ENCODE results near the gene CXXC5.
"Not testable (repeated sequence)": the region's sequence is repeated elsewhere in the genome, so short reads cannot be mapped to it uniquely, and the experiment has no call there.

DNA sequence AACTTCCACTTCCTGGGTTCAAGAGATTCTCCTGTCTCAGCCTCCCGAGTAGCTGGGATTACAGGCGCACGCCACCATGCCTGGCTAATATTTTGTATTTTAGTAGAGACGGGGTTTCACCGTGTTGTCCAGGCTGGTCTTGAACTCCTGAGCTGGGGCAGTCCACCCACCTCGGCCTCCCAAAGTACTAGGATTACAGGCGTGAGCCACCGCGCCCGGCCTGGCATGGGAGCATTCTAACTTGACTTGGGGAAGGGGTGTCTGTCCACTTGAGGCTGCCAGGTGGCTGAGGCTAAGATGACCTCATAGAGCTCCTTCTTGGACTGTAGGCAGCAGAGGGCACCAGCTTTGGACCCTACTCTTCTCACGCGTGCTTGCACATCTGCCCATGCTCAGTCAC, 65.7 kb downstream of the CXXC5 start:
- TF ChIP-seq, protein P1, sequence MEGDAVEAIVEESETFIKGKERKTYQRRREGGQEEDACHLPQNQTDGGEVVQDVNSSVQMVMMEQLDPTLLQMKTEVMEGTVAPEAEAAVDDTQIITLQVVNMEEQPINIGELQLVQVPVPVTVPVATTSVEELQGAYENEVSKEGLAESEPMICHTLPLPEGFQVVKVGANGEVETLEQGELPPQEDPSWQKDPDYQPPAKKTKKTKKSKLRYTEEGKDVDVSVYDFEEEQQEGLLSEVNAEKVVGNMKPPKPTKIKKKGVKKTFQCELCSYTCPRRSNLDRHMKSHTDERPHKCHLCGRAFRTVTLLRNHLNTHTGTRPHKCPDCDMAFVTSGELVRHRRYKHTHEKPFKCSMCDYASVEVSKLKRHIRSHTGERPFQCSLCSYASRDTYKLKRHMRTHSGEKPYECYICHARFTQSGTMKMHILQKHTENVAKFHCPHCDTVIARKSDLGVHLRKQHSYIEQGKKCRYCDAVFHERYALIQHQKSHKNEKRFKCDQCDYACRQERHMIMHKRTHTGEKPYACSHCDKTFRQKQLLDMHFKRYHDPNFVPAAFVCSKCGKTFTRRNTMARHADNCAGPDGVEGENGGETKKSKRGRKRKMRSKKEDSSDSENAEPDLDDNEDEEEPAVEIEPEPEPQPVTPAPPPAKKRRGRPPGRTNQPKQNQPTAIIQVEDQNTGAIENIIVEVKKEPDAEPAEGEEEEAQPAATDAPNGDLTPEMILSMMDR (IDR thresholded peaks at IDR 0.05) = not testable (repeated sequence)
- not testable (repeated sequence) for TF ChIP-seq POLR2AphosphoS5 (IDR thresholded peaks at IDR 0.05; ENCODE audit: insufficient read depth in 1 of 2, low read depth in 1 of 2); POLR2A (IDR thresholded peaks at IDR 0.05)
